Panc1 (cell line): Measurements from ENCODE around the gene CEP95. TPM values are rescaled to one million over a fixed set of nuclear protein-coding genes. Genes with fewer than 3 reads are reported as not detected.

Experiments used
- ATAC-seq: fragments of 200-7000 bp; cut with Tn5 transposase; 2 replicates; pipeline ENCODE4 v1.9.1; 2020; ENCODE audit warnings: mild to moderate bottlenecking, moderate library complexity
- BruUV-seq: library from RNA; stranded (reverse); fragments of 400-500 nt; replicated peaks from 2 replicates; lab custom pipeline; 2021; lab: Mats Ljungman, UMichigan
- CTCF ChIA-PET: fragments of 300-600 bp; sonication (Branson Sonifier 250); formaldehyde crosslinking; loops from one replicate; lab custom pipeline; 2022; ENCODE audit warnings: antibody characterized with exemption; lab: Charles Lee
- POLR2A ChIA-PET: fragments of 300-600 bp; sonication (Branson Sonifier 250); formaldehyde crosslinking; loops from one replicate; lab custom pipeline; 2022; ENCODE audit warnings: antibody characterized with exemption; lab: Charles Lee
- DNase-seq: peaks from one replicate; pipeline ENCODE4 v3.0.0-alpha.2; 2010; ENCODE audit warnings: low read depth, low spot score
- H3K27ac ChIP-seq: 2 replicates; pipeline ENCODE4 v1.5.1; 2011; ENCODE audit warnings: mild to moderate bottlenecking, low read length, inconsistent platforms
- H3K27me3 ChIP-seq: fragments of 200-500 bp; sonication (Bioruptor generic); 2 replicates; pipeline ENCODE4 v1.6.0; 2014; ENCODE audit warnings: low read length, inconsistent platforms; ENCODE audit not compliant: control insufficient read depth, insufficient read depth
- H3K36me3 ChIP-seq: fragments of 200-500 bp; sonication (Bioruptor generic); 2 replicates; pipeline ENCODE4 v1.5.1; 2014; ENCODE audit warnings: inconsistent platforms, mild to moderate bottlenecking, low read length, moderate library complexity; ENCODE audit not compliant: control insufficient read depth, insufficient read depth
- H3K4me1 ChIP-seq: 2 replicates; pipeline ENCODE4 v1.5.1; 2011; ENCODE audit warnings: inconsistent platforms, mild to moderate bottlenecking, low read length, moderate library complexity; ENCODE audit not compliant: control insufficient read depth, insufficient read depth
- H3K4me3 ChIP-seq, 2 experiments: 2 replicates each; pipeline ENCODE4 v1.5.1; 2011 to 2012; ENCODE audit warnings: low read depth in 2 of 2, low read length in 2 of 2, mild to moderate bottlenecking in 2 of 2, inconsistent platforms in 1 of 2, moderate library complexity in 1 of 2
- H3K9me3 ChIP-seq: fragments of 200-500 bp; sonication (Bioruptor generic); 2 replicates; pipeline ENCODE4 v1.5.1; 2014; ENCODE audit warnings: low read depth, mild to moderate bottlenecking, inconsistent platforms, low read length, moderate library complexity; ENCODE audit not compliant: control insufficient read depth, insufficient read depth
- CTCF ChIP-seq: fragments of 450-650 bp; IDR thresholded peaks from 2 replicates; pipeline ENCODE4 v1.5.1; 2017; ENCODE audit warnings: mild to moderate bottlenecking
- POLR2AphosphoS5 ChIP-seq: IDR thresholded peaks from 2 replicates; pipeline ENCODE4 v1.6.1; 2012; ENCODE audit warnings: mild to moderate bottlenecking, low read depth, low read length, moderate library complexity
- REST ChIP-seq, 2 experiments: IDR thresholded peaks; 2 replicates each; pipeline ENCODE4 v1.6.1; 2011 to 2012; ENCODE audit warnings: low read depth in 2 of 2, control low read depth in 1 of 2, low read length in 1 of 2, mild to moderate bottlenecking in 1 of 2, moderate library complexity in 1 of 2; ENCODE audit not compliant: insufficient read depth in 1 of 2
- SIN3A ChIP-seq: IDR thresholded peaks from 2 replicates; pipeline ENCODE4 v1.6.1; 2012; ENCODE audit warnings: low read depth, mild to moderate bottlenecking, low read length, moderate library complexity, borderline replicate concordance; ENCODE audit not compliant: insufficient read depth
- TCF7L2 ChIP-seq: IDR thresholded peaks from 2 replicates; pipeline ENCODE4 v1.6.1; 2011; ENCODE audit warnings: mild to moderate bottlenecking, low read depth, low read length, inconsistent platforms
- in situ Hi-C: cut with HindIII; loops from 2 replicates; pipeline ENCODE4 v1.10.0; 2016; ENCODE audit warnings: low sequenced_read_pairs, low pct_unique_long_range_greater_than_20kb
- intact Hi-C: fragments of 100-400 bp; cut with micrococcal nuclease; formaldehyde crosslinking; loops from one replicate; pipeline ENCODE4 v1.10.0; 2022; ENCODE audit not compliant: unreplicated experiment
- microRNA-seq: library from miRNA; unstranded; fragments of <30 nt; microRNA quantifications from one replicate; pipeline ENCODE4 v1.1.0, GENCODE V29; 2020; ENCODE audit not compliant: unreplicated experiment
- total RNA-seq: library from RNA; stranded (reverse); gene quantifications from one replicate; pipeline ENCODE4 v1.2.1, GENCODE V29; 2021; ENCODE audit not compliant: unreplicated experiment

CEP95 gene
- total RNA-seq, 1 experiment from 2014 or later, result 23.2 TPM

- no peak for ATAC-seq
- H3K9me3 ChIP-seq, result no peaks in the 10 kb centered on the region
- H3K27ac ChIP-seq, result no peak overlapping the region
- CTCF ChIA-PET, result no interaction called here
- no peak for DNase-seq
- intact Hi-C loops (no loop called here), in situ Hi-C loops (no loop called here)
- H3K4me1 ChIP-seq, result no peaks in the 10 kb centered on the region
- peaks cover 2% of the 10 kb centered on the region; the same call in 1 of the 2 replicates for H3K36me3 ChIP-seq
- BruUV-seq, result no TSS peak
- H3K4me3 ChIP-seq, result no peak overlapping the region
- TF ChIP-seq CTCF (no peak), TCF7L2 (no peak), SIN3A (no peak), POLR2AphosphoS5 (no peak), REST (IDR thresholded peaks at IDR 0.05; ENCODE audit: insufficient read depth in 1 of 2, low read depth in 2 of 2, low read length in 1 of 2) (no peak)
- POLR2A ChIA-PET, result no interaction called here
- H3K27me3 ChIP-seq, result no peaks in the 10 kb centered on the region
Measured at GRCh38 chr17:64585146-64585545, 78.4 kb downstream of the CEP95 start.

Small RNA genes within 50 kb of the gene (microRNA-seq; reads per million reads assigned to microRNA genes)
- gene MIR3064, result 3.8 reads per million, percentile 8 among the genes with 10 or more reads in this experiment
- not detected for gene MIR5047

Other genes with a start within 250 kb of the CEP95 start
- 20.1 TPM for gene TEX2, start 243.7 kb upstream of the CEP95 start, total RNA-seq
- gene PECAM1, start 116.1 kb upstream of the CEP95 start, total RNA-seq, result 0.57 TPM
- gene MILR1, start 57.9 kb upstream of the CEP95 start, total RNA-seq, result not detected
- gene POLG2, start 9.9 kb upstream of the CEP95 start, total RNA-seq, result 19.6 TPM
- gene DDX5, start 688 bp upstream of the CEP95 start, total RNA-seq, result 411 TPM
- 21.3 TPM for gene SMURF2, start 155.3 kb downstream of the CEP95 start, total RNA-seq